ENCODE measurements around the gene KIF14.

Gene KIF14

GRCh38 chr1:200658037-200658818, 37.7 kb upstream of the KIF14 start:
- TF ChIP-seq RAD21 (IDR thresholded peaks at IDR 0.05; ENCODE audit: low read depth) (no peak), FOXM1 (IDR thresholded peaks at IDR 0.05; ENCODE audit: borderline replicate concordance, low read depth) (no peak), TAF1 (IDR thresholded peaks at IDR 0.05; ENCODE audit: low read depth) (no peak), CEBPB (IDR thresholded peaks at IDR 0.05) (no peak)

GRCh38 chr1:200654660-200655059, 34.1 kb upstream of the KIF14 start:
- TF ChIP-seq RAD21 (IDR thresholded peaks at IDR 0.05; ENCODE audit: low read depth) = no peak
- TF ChIP-seq EP300 (IDR thresholded peaks at IDR 0.05; ENCODE audit: borderline replicate concordance) = no peak
- TF ChIP-seq YY1 (IDR thresholded peaks at IDR 0.05; ENCODE audit: low read depth) = no peak
- no peak for TF ChIP-seq MAX (IDR thresholded peaks at IDR 0.05)
- no peak for TF ChIP-seq USF1 (IDR thresholded peaks at IDR 0.05)
- TF ChIP-seq TCF12 (IDR thresholded peaks at IDR 0.05; ENCODE audit: low read depth) = no peak
- no peak for TF ChIP-seq ZBTB7A (IDR thresholded peaks at IDR 0.05; ENCODE audit: low read depth)
- no peak for TF ChIP-seq REST (IDR thresholded peaks at IDR 0.05; ENCODE audit: low read depth)
- no peak for TF ChIP-seq TEAD4 (IDR thresholded peaks at IDR 0.05)
- TF ChIP-seq CEBPB (IDR thresholded peaks at IDR 0.05) = no peak
- no peak for TF ChIP-seq CREB1 (IDR thresholded peaks at IDR 0.05; ENCODE audit: low read depth)
- no peak for TF ChIP-seq FOXM1 (IDR thresholded peaks at IDR 0.05; ENCODE audit: borderline replicate concordance, low read depth)
- no peak for TF ChIP-seq NFIC (IDR thresholded peaks at IDR 0.05)

- TF ChIP-seq YY1 (IDR thresholded peaks at IDR 0.05; ENCODE audit: low read depth) (no peak), REST (IDR thresholded peaks at IDR 0.05; ENCODE audit: low read depth) (no peak), TCF12 (IDR thresholded peaks at IDR 0.05; ENCODE audit: low read depth) (no peak), FOXM1 (IDR thresholded peaks at IDR 0.05; ENCODE audit: borderline replicate concordance, low read depth) (no peak), USF1 (IDR thresholded peaks at IDR 0.05) (no peak)
These were observed 32.5 kb upstream of the KIF14 start for GRCh38 chr1:200653022-200653462.

GRCh38 chr1:200652378-200652777, 31.8 kb upstream of the KIF14 start:
- TF ChIP-seq NFIC (IDR thresholded peaks at IDR 0.05) (no peak), CEBPB (IDR thresholded peaks at IDR 0.05) (no peak)

GRCh38 chr1:200646515-200646914, 26.0 kb upstream of the KIF14 start:
- TF ChIP-seq EP300 (IDR thresholded peaks at IDR 0.05; ENCODE audit: borderline replicate concordance) (no peak), TAF1 (IDR thresholded peaks at IDR 0.05; ENCODE audit: low read depth) (no peak), RAD21 (IDR thresholded peaks at IDR 0.05; ENCODE audit: low read depth) (no peak), USF1 (IDR thresholded peaks at IDR 0.05) (no peak), TCF12 (IDR thresholded peaks at IDR 0.05; ENCODE audit: low read depth) (no peak), REST (IDR thresholded peaks at IDR 0.05; ENCODE audit: low read depth) (no peak), FOXM1 (IDR thresholded peaks at IDR 0.05; ENCODE audit: borderline replicate concordance, low read depth) (no peak)

Measured in Ishikawa (cell line).